Smooth muscle cell (in vitro differentiated cells): Measurements from ENCODE around the gene HIBCH. TPM values are rescaled to one million over a fixed set of nuclear protein-coding genes. Genes with fewer than 3 reads are reported as not detected.
"Not testable (repeated sequence)": the region's sequence is repeated elsewhere in the genome, so short reads cannot be mapped to it uniquely, and the experiment has no call there.

ENCODE experiments used
- DNase-seq: peaks from one replicate; lab custom pipeline; 2025; ENCODE audit not compliant: unreplicated experiment; lab: John Stamatoyannopoulos, UW
- H2AFZ ChIP-seq: fragments of 200-600 bp; sonication (generic); 2 replicates; pipeline ENCODE4 v1.6.0; 2016; ENCODE audit warnings: antibody characterized with exemption, low read depth, mild to moderate bottlenecking
- H3F3A ChIP-seq: fragments of 200-600 bp; sonication (generic); 2 replicates; pipeline ENCODE4 v1.6.0; 2017; ENCODE audit warnings: antibody characterized with exemption, low read depth
- H3K27ac ChIP-seq: fragments of 200-600 bp; sonication (generic); 2 replicates; pipeline ENCODE4 v1.5.1; 2016; ENCODE audit warnings: low read depth, mild to moderate bottlenecking
- H3K27me3 ChIP-seq: fragments of 200-600 bp; sonication (generic); 2 replicates; pipeline ENCODE4 v1.6.1; 2016; ENCODE audit warnings: low read depth, mild to moderate bottlenecking
- H3K36me3 ChIP-seq: fragments of 200-600 bp; sonication (generic); 2 replicates; pipeline ENCODE4 v1.5.1; 2016; ENCODE audit warnings: low read depth
- H3K4me1 ChIP-seq: fragments of 200-600 bp; sonication (generic); 2 replicates; pipeline ENCODE4 v1.5.1; 2016; ENCODE audit warnings: low read depth
- H3K4me2 ChIP-seq: fragments of 200-600 bp; sonication (generic); 2 replicates; pipeline ENCODE4 v1.6.0; 2016; ENCODE audit warnings: mild to moderate bottlenecking
- H3K4me3 ChIP-seq: fragments of 200-600 bp; sonication (generic); 2 replicates; pipeline ENCODE4 v1.5.1; 2016; ENCODE audit warnings: mild to moderate bottlenecking
- H3K79me2 ChIP-seq: fragments of 200-600 bp; sonication (generic); 2 replicates; pipeline ENCODE4 v1.6.0; 2016; ENCODE audit warnings: low read depth, mild to moderate bottlenecking
- H3K9ac ChIP-seq: fragments of 200-600 bp; sonication (generic); 2 replicates; pipeline ENCODE4 v1.6.0; 2016; ENCODE audit warnings: low read depth
- H3K9me3 ChIP-seq: fragments of 200-600 bp; sonication (generic); replicated peaks from 2 replicates; pipeline ENCODE4 v1.5.1; 2016; ENCODE audit warnings: low read depth
- H4K20me1 ChIP-seq: fragments of 200-600 bp; sonication (generic); 2 replicates; pipeline ENCODE4 v1.6.0; 2016; ENCODE audit warnings: low read depth
- WGBS: methylation state at CpG from one replicate; pipeline ENCODE4 v1.1.7; 2016; ENCODE audit warnings: low lambda C conversion rate; 5-methylcytosine and 5-hydroxymethylcytosine counted together
- polyA plus RNA-seq: library from polyadenylated mRNA; unstranded; fragments of >200 nt; fragmentation: Nextera tagmentation; extraction: Ambion mirVana; gene quantifications from 2 replicates; pipeline ENCODE4 v1.2.1, GENCODE V29; 2016
- total RNA-seq: library from RNA; depleted of rRNA; stranded (reverse); fragments of >200 nt; gene quantifications from 2 replicates; pipeline ENCODE4 v1.2.3, GENCODE V29; 2014
- TF ChIP-seq, protein P1 (sequence below): fragments of 200-600 bp; sonication (generic); IDR thresholded peaks from 2 replicates; pipeline ENCODE4 v1.5.1; 2017; ENCODE audit warnings: borderline replicate concordance, mild to moderate bottlenecking, antibody characterized with exemption; ENCODE audit not compliant: insufficient read depth, poor library complexity, severe bottlenecking

The HIBCH gene
- total and polyA plus RNA-seq, 2 experiments from 2014 or later: 16.6 to 18.1 TPM

DNA sequence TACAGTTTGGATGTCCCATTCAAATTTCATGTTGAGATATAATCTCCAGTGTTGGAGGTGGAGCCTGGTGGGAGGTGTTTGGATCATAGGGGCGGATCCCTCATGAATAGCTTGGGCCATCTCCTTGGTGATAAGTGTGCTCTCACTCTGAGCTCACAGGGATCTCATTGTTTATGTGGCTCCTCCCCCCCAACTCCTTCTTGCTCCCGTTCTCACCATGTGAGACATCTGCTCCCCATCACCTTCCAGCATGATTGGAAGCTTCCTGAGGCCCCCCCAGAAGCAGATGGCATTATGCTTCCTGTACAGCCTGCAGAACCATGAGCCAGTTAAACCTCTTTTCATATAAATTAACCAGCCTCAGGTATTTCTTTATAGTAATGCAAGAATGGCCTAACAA, 20.7 kb upstream of the HIBCH start:
- no peaks in the 10 kb centered on the region for H3K9me3 ChIP-seq
- H3K79me2 ChIP-seq: no peaks in the 10 kb centered on the region
- TF ChIP-seq, protein P1, sequence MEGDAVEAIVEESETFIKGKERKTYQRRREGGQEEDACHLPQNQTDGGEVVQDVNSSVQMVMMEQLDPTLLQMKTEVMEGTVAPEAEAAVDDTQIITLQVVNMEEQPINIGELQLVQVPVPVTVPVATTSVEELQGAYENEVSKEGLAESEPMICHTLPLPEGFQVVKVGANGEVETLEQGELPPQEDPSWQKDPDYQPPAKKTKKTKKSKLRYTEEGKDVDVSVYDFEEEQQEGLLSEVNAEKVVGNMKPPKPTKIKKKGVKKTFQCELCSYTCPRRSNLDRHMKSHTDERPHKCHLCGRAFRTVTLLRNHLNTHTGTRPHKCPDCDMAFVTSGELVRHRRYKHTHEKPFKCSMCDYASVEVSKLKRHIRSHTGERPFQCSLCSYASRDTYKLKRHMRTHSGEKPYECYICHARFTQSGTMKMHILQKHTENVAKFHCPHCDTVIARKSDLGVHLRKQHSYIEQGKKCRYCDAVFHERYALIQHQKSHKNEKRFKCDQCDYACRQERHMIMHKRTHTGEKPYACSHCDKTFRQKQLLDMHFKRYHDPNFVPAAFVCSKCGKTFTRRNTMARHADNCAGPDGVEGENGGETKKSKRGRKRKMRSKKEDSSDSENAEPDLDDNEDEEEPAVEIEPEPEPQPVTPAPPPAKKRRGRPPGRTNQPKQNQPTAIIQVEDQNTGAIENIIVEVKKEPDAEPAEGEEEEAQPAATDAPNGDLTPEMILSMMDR: no peak
- no peak overlapping the region for H3K4me2 ChIP-seq
- DNase-seq: no peak
- no peak overlapping the region for H3K9ac ChIP-seq
- no peak overlapping the region for H2AFZ ChIP-seq
- H3K36me3 ChIP-seq: no peaks in the 10 kb centered on the region
- no peaks in the 10 kb centered on the region for H4K20me1 ChIP-seq
- H3K27ac ChIP-seq: no peak overlapping the region
- H3K4me3 ChIP-seq: no peak overlapping the region
- H3K27me3 ChIP-seq: no peaks in the 10 kb centered on the region
- no peaks in the 10 kb centered on the region for H3F3A ChIP-seq
- H3K4me1 ChIP-seq: peaks cover 11% of the 10 kb centered on the region
- WGBS: 40% methylated on average over 2 of the region's 2 CpGs

DNA sequence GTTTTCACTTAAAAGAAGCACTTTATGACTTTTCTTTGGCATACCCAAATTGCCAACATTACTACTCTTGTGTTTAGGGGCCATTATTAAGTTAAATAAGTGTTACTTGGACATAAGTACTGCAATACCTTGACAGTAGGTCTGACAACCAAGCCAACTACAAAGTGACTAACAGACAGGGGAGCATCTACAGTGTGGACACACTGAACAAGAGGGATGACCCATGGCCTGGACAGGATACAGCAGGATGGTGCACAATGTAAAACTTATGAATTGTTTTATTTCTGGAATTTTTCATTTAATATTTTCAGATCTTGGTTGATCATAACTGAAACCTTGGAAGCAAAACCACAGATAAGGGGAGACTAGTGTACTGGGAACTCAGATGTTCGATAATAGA, 19.8 kb upstream of the HIBCH start:
- Histone ChIP-seq H2AFZ (no peak overlapping the region), H3K79me2 (no peaks in the 10 kb centered on the region), H4K20me1 (no peaks in the 10 kb centered on the region), H3K4me2 (no peak overlapping the region), H3K9me3 (no peaks in the 10 kb centered on the region), H3K27me3 (no peaks in the 10 kb centered on the region), H3K4me1 (peaks cover 3% of the 10 kb centered on the region), H3K36me3 (no peaks in the 10 kb centered on the region), H3K27ac (no peak overlapping the region), H3K4me3 (no peak overlapping the region), H3F3A (no peaks in the 10 kb centered on the region), H3K9ac (no peak overlapping the region)
- no peak for DNase-seq
- TF ChIP-seq, protein P1: no peak
- 95% methylated on average over 1 of the region's 1 CpG for WGBS

DNA sequence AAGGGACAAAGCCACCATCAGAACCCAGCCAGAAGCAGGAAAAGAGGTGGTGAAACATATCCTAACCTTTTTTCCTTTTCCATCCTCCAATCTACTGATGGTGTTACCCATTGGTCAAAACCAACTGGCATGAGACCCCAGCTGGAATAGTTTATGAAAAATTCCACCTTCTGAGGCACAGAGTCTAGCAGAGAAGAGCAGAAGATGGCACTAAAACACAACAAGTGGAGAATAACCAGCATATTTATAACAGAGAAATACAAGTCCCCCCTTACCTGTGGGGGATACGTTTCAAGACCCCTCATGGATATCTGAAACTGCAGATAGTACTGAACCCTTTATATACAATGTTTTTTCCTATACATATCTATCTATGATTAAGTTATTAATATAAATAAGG, 18.8 kb upstream of the HIBCH start:
- no peak for DNase-seq
- Histone ChIP-seq H3K9ac (no peak overlapping the region), H2AFZ (no peak overlapping the region), H4K20me1 (no peaks in the 10 kb centered on the region), H3K4me3 (no peak overlapping the region), H3K36me3 (no peaks in the 10 kb centered on the region), H3K79me2 (no peaks in the 10 kb centered on the region), H3K27ac (no peak overlapping the region), H3K4me2 (no peak overlapping the region), H3K27me3 (no peaks in the 10 kb centered on the region), H3F3A (no peaks in the 10 kb centered on the region), H3K9me3 (no peaks in the 10 kb centered on the region), H3K4me1 (no peaks in the 10 kb centered on the region)
- 90% methylated on average over 1 of the region's 1 CpG for whole genome bisulfite sequencing
- TF ChIP-seq, protein P1: no peak

DNA sequence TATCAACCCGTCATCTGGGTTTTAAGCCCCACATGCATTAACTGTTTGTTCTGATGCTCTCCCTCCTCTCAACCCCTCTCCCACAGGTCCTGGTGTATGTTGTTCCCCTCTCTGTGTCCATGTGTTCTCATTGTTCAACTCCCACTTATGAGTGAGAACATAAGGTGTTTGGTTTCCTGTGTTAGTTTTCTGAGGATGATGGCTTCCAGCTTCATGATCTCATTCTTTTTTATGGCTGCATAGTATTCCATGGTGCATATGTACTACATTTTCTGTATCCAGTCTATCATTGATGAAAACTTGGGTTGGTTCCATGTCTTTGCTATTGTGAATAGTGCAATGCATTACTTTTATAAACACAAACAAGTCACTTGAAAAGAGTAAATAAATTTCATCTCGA, 16.8 kb upstream of the HIBCH start:
- TF ChIP-seq, protein P1: no peak
- Histone ChIP-seq H3F3A (no peaks in the 10 kb centered on the region), H2AFZ (no peak overlapping the region), H3K27me3 (no peaks in the 10 kb centered on the region), H3K36me3 (no peaks in the 10 kb centered on the region), H3K27ac (no peak overlapping the region), H3K79me2 (no peaks in the 10 kb centered on the region), H3K9ac (no peak overlapping the region), H3K4me3 (no peak overlapping the region), H3K4me1 (no peaks in the 10 kb centered on the region), H3K9me3 (no peaks in the 10 kb centered on the region), H3K4me2 (no peak overlapping the region), H4K20me1 (no peaks in the 10 kb centered on the region)
- WGBS: 93% methylated on average over 2 of the region's 2 CpGs
- no peak for DNase-seq

DNA sequence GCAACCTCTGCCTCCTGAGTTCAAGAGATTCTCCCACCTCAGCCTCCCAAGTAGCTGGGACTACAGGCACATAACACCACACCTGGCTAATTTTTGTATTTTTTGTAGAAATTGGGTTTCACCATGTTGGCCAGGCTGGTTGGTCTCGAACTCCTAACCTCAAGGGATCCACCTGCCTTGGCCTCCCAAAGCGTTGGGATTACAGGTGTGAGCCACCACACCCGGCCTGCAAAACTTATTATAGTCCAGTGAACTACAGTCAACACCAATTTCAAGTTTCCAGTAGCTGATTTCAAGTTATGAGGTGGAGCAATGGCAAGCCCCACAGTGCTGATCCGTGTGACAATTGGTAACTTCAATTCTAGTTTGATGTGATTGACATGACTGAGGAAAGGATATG, 16.0 kb upstream of the HIBCH start:
- not testable (repeated sequence) for H3K4me1 ChIP-seq, H2AFZ ChIP-seq, H3K9me3 ChIP-seq, H3K79me2 ChIP-seq, H4K20me1 ChIP-seq, H3K27ac ChIP-seq, H3K4me3 ChIP-seq, H3K27me3 ChIP-seq, H3K36me3 ChIP-seq, H3K4me2 ChIP-seq, DNase-seq, H3F3A ChIP-seq, H3K9ac ChIP-seq
- WGBS: 91% methylated on average over 4 of the region's 4 CpGs
